ELR (cell line): ENCODE measurements around the gene UBALD2.
"Not testable (repeated sequence)": the region's sequence is repeated elsewhere in the genome, so short reads cannot be mapped to it uniquely, and the experiment has no call there.

ENCODE experiments used
- DNase-seq: peaks from one replicate; pipeline ENCODE4 v3.0.0-alpha.2; 2015; ENCODE audit warnings: low read depth

The UBALD2 gene

GRCh38 chr17:76264755-76265623 is at the start of gene UBALD2:
TSS of gene UBALD2 (plus strand) at chr17:76265348. CDS start at chr17:76265506, 158 bp downstream.
- DNase-seq: peak; percentile 100

- DNase-seq: no peak
Measured at GRCh38 chr17:76217081-76217480, 48.1 kb upstream of the UBALD2 start.

- DNase-seq: no peak
Measured at GRCh38 chr17:76219670-76220383, 45.3 kb upstream of the UBALD2 start.

- DNase-seq: no peak
Measured at GRCh38 chr17:76223802-76224201, 41.3 kb upstream of the UBALD2 start.

GRCh38 chr17:76225373-76226086 is 39.6 kb upstream of the UBALD2 start:
- not testable (repeated sequence) for DNase-seq

GRCh38 chr17:76226749-76227148 is 38.4 kb upstream of the UBALD2 start:
- not testable (repeated sequence) for DNase-seq

GRCh38 chr17:76232342-76232741 is 32.8 kb upstream of the UBALD2 start:
- DNase-seq: peak; percentile 98

- no peak for DNase-seq
Measured at GRCh38 chr17:76233588-76234353, 31.4 kb upstream of the UBALD2 start.

- DNase-seq: peak; percentile 18
Measured at GRCh38 chr17:76234354-76234679, 30.8 kb upstream of the UBALD2 start.

- no peak for DNase-seq
Measured at GRCh38 chr17:76235883-76236282, 29.3 kb upstream of the UBALD2 start.

GRCh38 chr17:76236603-76237002 is 28.5 kb upstream of the UBALD2 start:
- no peak for DNase-seq

- peak; percentile 38 for DNase-seq
Measured at GRCh38 chr17:76237859-76238313, 27.3 kb upstream of the UBALD2 start.

GRCh38 chr17:76238847-76239537 is 26.2 kb upstream of the UBALD2 start:
- DNase-seq: no peak

- DNase-seq: no peak
Measured at GRCh38 chr17:76239538-76240274, 25.4 kb upstream of the UBALD2 start.

- DNase-seq: peak; percentile 56
Measured at GRCh38 chr17:76240461-76241203, 24.5 kb upstream of the UBALD2 start, which contains the start of gene RNF157. TSS of gene RNF157 (minus strand) at chr17:76240493. CDS start at chr17:76240240, 253 bp downstream.

GRCh38 chr17:76241204-76241538 is 24.0 kb upstream of the UBALD2 start:
- no peak for DNase-seq

GRCh38 chr17:76241691-76242255 is 23.4 kb upstream of the UBALD2 start:
- DNase-seq: no peak

GRCh38 chr17:76243826-76244679 is 21.1 kb upstream of the UBALD2 start:
- no peak for DNase-seq
